Measurements from ENCODE around the gene BOLA2B. TPM values are rescaled to one million over a fixed set of nuclear protein-coding genes. Genes with fewer than 3 reads are reported as not detected.

The BOLA2B gene
- total RNA-seq, 1 donor, result 46.6 TPM

- no peak for DNase-seq (ENCODE audit: low read depth)
- H3K4me3 ChIP-seq (ENCODE audit: low read depth, low read length), result no peak overlapping the region
- no peak for TF ChIP-seq CTCF (IDR thresholded peaks at IDR 0.05; ENCODE audit: insufficient read depth, low read depth, low read length)
These were observed 44.1 kb downstream of the BOLA2B start for GRCh38 chr16:30149250-30149930.

- no peak for DNase-seq (ENCODE audit: low read depth)
- TF ChIP-seq CTCF (IDR thresholded peaks at IDR 0.05; ENCODE audit: insufficient read depth, low read depth, low read length), result no peak
- H3K4me3 ChIP-seq (ENCODE audit: low read depth, low read length), result no peak overlapping the region
These were observed 45.5 kb downstream of the BOLA2B start for GRCh38 chr16:30147843-30148510.

- no peak overlapping the region for H3K4me3 ChIP-seq (ENCODE audit: low read depth, low read length)
- no peak for TF ChIP-seq CTCF (IDR thresholded peaks at IDR 0.05; ENCODE audit: insufficient read depth, low read depth, low read length)
- DNase-seq (ENCODE audit: low read depth), result no peak
These were observed 47.8 kb downstream of the BOLA2B start for GRCh38 chr16:30145657-30146056.

- no peak for DNase-seq (ENCODE audit: low read depth)
- no peak for TF ChIP-seq CTCF (IDR thresholded peaks at IDR 0.05; ENCODE audit: insufficient read depth, low read depth, low read length)
- H3K4me3 ChIP-seq (ENCODE audit: low read depth, low read length), result no peak overlapping the region
These were observed 48.5 kb downstream of the BOLA2B start for GRCh38 chr16:30144917-30145316.

GRCh38 chr16:30144017-30144416 lies 49.4 kb downstream of the BOLA2B start:
- no peak for TF ChIP-seq CTCF (IDR thresholded peaks at IDR 0.05; ENCODE audit: insufficient read depth, low read depth, low read length)
- H3K4me3 ChIP-seq (ENCODE audit: low read depth, low read length), result no peak overlapping the region
- no peak for DNase-seq (ENCODE audit: low read depth)

GRCh38 chr16:30143347-30143702 lies 50.1 kb downstream of the BOLA2B start:
- no peak for DNase-seq (ENCODE audit: low read depth)
- TF ChIP-seq CTCF (IDR thresholded peaks at IDR 0.05; ENCODE audit: insufficient read depth, low read depth, low read length), result no peak
- no peak overlapping the region for H3K4me3 ChIP-seq (ENCODE audit: low read depth, low read length)

Small RNA genes within 50 kb of the gene (small RNA-seq; reads per million reads assigned to genes)
- gene AC106782.4, result not detected

Other genes with a start within 250 kb of the BOLA2B start
- 72.8 and 75.1 TPM in 2 replicates for gene TMEM219, start 231.6 kb downstream of the BOLA2B start, total RNA-seq
- 48.0 and 63.9 TPM in 2 replicates for gene TAOK2, start 219.8 kb downstream of the BOLA2B start, total RNA-seq
- gene HIRIP3, start 198.0 kb downstream of the BOLA2B start, total RNA-seq, result 4.7 and 6.8 TPM in 2 replicates
- gene INO80E, start 197.4 kb downstream of the BOLA2B start, total RNA-seq, result 25.9 and 31.2 TPM in 2 replicates
- gene DOC2A, start 182.6 kb downstream of the BOLA2B start, total RNA-seq, result under 0.01 and 0.32 TPM in 2 replicates
- not detected in 2 replicates for gene C16orf92, start 170.5 kb downstream of the BOLA2B start, total RNA-seq
- gene TLCD3B, start 162.4 kb downstream of the BOLA2B start, total RNA-seq, result 0.32 TPM in 1 of 2 replicates, not detected in the other
- 545 and 622 TPM in 2 replicates for gene ALDOA, start 127.9 kb downstream of the BOLA2B start, total RNA-seq
- 196 and 209 TPM in 2 replicates for gene PPP4C, start 117.7 kb downstream of the BOLA2B start, total RNA-seq
- gene TBX6, start 101.7 kb downstream of the BOLA2B start, total RNA-seq, result 0.32 and 0.43 TPM in 2 replicates
- 8.6 and 14.5 TPM in 2 replicates for gene YPEL3, start 97.5 kb downstream of the BOLA2B start, total RNA-seq
- gene GDPD3, start 80.1 kb downstream of the BOLA2B start, total RNA-seq, result 0.32 and 0.43 TPM in 2 replicates
- gene MAPK3, start 70.4 kb downstream of the BOLA2B start, total RNA-seq, result 27.7 and 36.3 TPM in 2 replicates
- 1.6 and 3.5 TPM in 2 replicates for gene CORO1A, start 10.1 kb downstream of the BOLA2B start, total RNA-seq
- 16.8 and 49.3 TPM in 2 replicates for gene SLX1A, start 209 bp upstream of the BOLA2B start, total RNA-seq
- 3.5 and 3.9 TPM in 2 replicates for gene SULT1A3, start 5.6 kb upstream of the BOLA2B start, total RNA-seq
- gene NPIPB13, start 54.8 kb upstream of the BOLA2B start, total RNA-seq, result 0.97 TPM in 1 of 2 replicates, not detected in the other
- 35.1 and 40.6 TPM in 2 replicates for gene CD2BP2, start 161.6 kb upstream of the BOLA2B start, total RNA-seq
- 37.1 and 37.7 TPM in 2 replicates for gene TBC1D10B, start 176.8 kb upstream of the BOLA2B start, total RNA-seq
- not detected in 2 replicates for gene MYL11, start 181.1 kb upstream of the BOLA2B start, total RNA-seq
- gene SEPTIN1, start 188.9 kb upstream of the BOLA2B start, total RNA-seq, result 0.43 TPM in 1 of 2 replicates, not detected in the other
- 10.4 and 12.6 TPM in 2 replicates for gene ZNF48, start 201.8 kb upstream of the BOLA2B start, total RNA-seq
- gene ZNF771, start 213.9 kb upstream of the BOLA2B start, total RNA-seq, result 9.5 and 10.0 TPM in 2 replicates
- gene DCTPP1, start 236.4 kb upstream of the BOLA2B start, total RNA-seq, result 12.9 and 18.6 TPM in 2 replicates

Data from fibroblast of villous mesenchyme (primary cell).